Measurements from ENCODE around the gene SBF2. TPM values are rescaled to one million over a fixed set of nuclear protein-coding genes. Genes with fewer than 3 reads are reported as not detected.

SBF2 gene
- polyA plus RNA-seq, 2 donors = 8.5 to 12.1 TPM

GRCh38 chr11:9738707-9739106 lies 555.3 kb downstream of the SBF2 start:
- H3K27ac ChIP-seq (ENCODE audit: low read depth in 2 of 2, low read length in 1 of 2) = no peak overlapping the region
- 94 to 100% methylated on average over 1 of the region's 1 CpG for WGBS, 2 donors
- H3K4me3 ChIP-seq (ENCODE audit: low read depth in 1 of 2, low read length in 2 of 2) = no peak overlapping the region
- no peaks in the 10 kb centered on the region for H3K9me3 ChIP-seq (ENCODE audit: control insufficient read depth in 2 of 2, insufficient read depth in 1 of 2, low read depth in 1 of 2, low read length in 1 of 2)
- H3K4me1 ChIP-seq (ENCODE audit: control insufficient read depth in 2 of 2, insufficient read depth in 2 of 2, low read length in 1 of 2) = peaks cover 0 to 4% of the 10 kb centered on the region in 2 donors
- no peaks in the 10 kb centered on the region for H3K27me3 ChIP-seq (ENCODE audit: control insufficient read depth in 1 of 2, insufficient read depth in 2 of 2, low read length in 2 of 2)
- H3K36me3 ChIP-seq (ENCODE audit: control insufficient read depth in 2 of 2, insufficient read depth in 2 of 2, low read length in 1 of 2) = peaks cover 3 to 8% of the 10 kb centered on the region in 2 donors

- Histone ChIP-seq H3K27me3 (ENCODE audit: control insufficient read depth in 1 of 2, insufficient read depth in 2 of 2, low read length in 2 of 2) (no peaks in the 10 kb centered on the region), H3K4me3 (ENCODE audit: low read depth in 1 of 2, low read length in 2 of 2) (no peak overlapping the region), H3K9me3 (ENCODE audit: control insufficient read depth in 2 of 2, insufficient read depth in 1 of 2, low read depth in 1 of 2, low read length in 1 of 2) (no peaks in the 10 kb centered on the region), H3K4me1 (ENCODE audit: control insufficient read depth in 2 of 2, insufficient read depth in 2 of 2, low read length in 1 of 2) (peaks cover 0 to 4% of the 10 kb centered on the region in 2 donors), H3K27ac (ENCODE audit: low read depth in 2 of 2, low read length in 1 of 2) (no peak overlapping the region), H3K36me3 (ENCODE audit: control insufficient read depth in 2 of 2, insufficient read depth in 2 of 2, low read length in 1 of 2) (peaks cover 5 to 10% of the 10 kb centered on the region in 2 donors)
- WGBS, 2 donors = 42 to 44% methylated on average over 3 of the region's 3 CpGs
Observed at GRCh38 chr11:9738116-9738515, 555.9 kb downstream of the SBF2 start.

GRCh38 chr11:9736365-9736764 lies 557.7 kb downstream of the SBF2 start:
- Histone ChIP-seq H3K27me3 (ENCODE audit: control insufficient read depth in 1 of 2, insufficient read depth in 2 of 2, low read length in 2 of 2) (no peaks in the 10 kb centered on the region), H3K4me3 (ENCODE audit: low read depth in 1 of 2, low read length in 2 of 2) (no peak overlapping the region), H3K36me3 (ENCODE audit: control insufficient read depth in 2 of 2, insufficient read depth in 2 of 2, low read length in 1 of 2) (peaks cover 11 to 14% of the 10 kb centered on the region in 2 donors), H3K27ac (ENCODE audit: low read depth in 2 of 2, low read length in 1 of 2) (no peak overlapping the region), H3K4me1 (ENCODE audit: control insufficient read depth in 2 of 2, insufficient read depth in 2 of 2, low read length in 1 of 2) (peaks cover 0 to 4% of the 10 kb centered on the region in 2 donors), H3K9me3 (ENCODE audit: control insufficient read depth in 2 of 2, insufficient read depth in 1 of 2, low read depth in 1 of 2, low read length in 1 of 2) (no peaks in the 10 kb centered on the region)
- WGBS, 2 donors = 95 to 96% methylated on average over 2 of the region's 2 CpGs

- Histone ChIP-seq H3K4me3 (ENCODE audit: low read depth in 1 of 2, low read length in 2 of 2) (no peak overlapping the region), H3K9me3 (ENCODE audit: control insufficient read depth in 2 of 2, insufficient read depth in 1 of 2, low read depth in 1 of 2, low read length in 1 of 2) (no peaks in the 10 kb centered on the region), H3K27ac (ENCODE audit: low read depth in 2 of 2, low read length in 1 of 2) (no peak overlapping the region), H3K4me1 (ENCODE audit: control insufficient read depth in 2 of 2, insufficient read depth in 2 of 2, low read length in 1 of 2) (peaks cover 0 to 4% of the 10 kb centered on the region in 2 donors), H3K36me3 (ENCODE audit: control insufficient read depth in 2 of 2, insufficient read depth in 2 of 2, low read length in 1 of 2) (peaks cover 11 to 14% of the 10 kb centered on the region in 2 donors), H3K27me3 (ENCODE audit: control insufficient read depth in 1 of 2, insufficient read depth in 2 of 2, low read length in 2 of 2) (no peaks in the 10 kb centered on the region)
- WGBS, 2 donors = 92 to 99% methylated on average over 2 of the region's 2 CpGs
Observed at GRCh38 chr11:9735919-9736318, 558.1 kb downstream of the SBF2 start.

GRCh38 chr11:9735236-9735635 lies 558.8 kb downstream of the SBF2 start:
- no peaks in the 10 kb centered on the region for H3K9me3 ChIP-seq (ENCODE audit: control insufficient read depth in 2 of 2, insufficient read depth in 1 of 2, low read depth in 1 of 2, low read length in 1 of 2)
- 93 to 94% methylated on average over 3 of the region's 3 CpGs for WGBS, 2 donors
- no peak overlapping the region for H3K4me3 ChIP-seq (ENCODE audit: low read depth in 1 of 2, low read length in 2 of 2)
- no peak overlapping the region for H3K27ac ChIP-seq (ENCODE audit: low read depth in 2 of 2, low read length in 1 of 2)
- peaks cover 11% of the 10 kb centered on the region in 2 donors for H3K36me3 ChIP-seq (ENCODE audit: control insufficient read depth in 2 of 2, insufficient read depth in 2 of 2, low read length in 1 of 2)
- H3K4me1 ChIP-seq (ENCODE audit: control insufficient read depth in 2 of 2, insufficient read depth in 2 of 2, low read length in 1 of 2) = peaks cover 0 to 4% of the 10 kb centered on the region in 2 donors
- no peaks in the 10 kb centered on the region for H3K27me3 ChIP-seq (ENCODE audit: control insufficient read depth in 1 of 2, insufficient read depth in 2 of 2, low read length in 2 of 2)

GRCh38 chr11:9733212-9733611 lies 560.8 kb downstream of the SBF2 start:
- WGBS, 2 donors = 95 to 96% methylated on average over 3 of the region's 3 CpGs

GRCh38 chr11:9732453-9732852 lies 561.6 kb downstream of the SBF2 start:
- H3K4me3 ChIP-seq (ENCODE audit: low read depth in 1 of 2, low read length in 2 of 2) = no peak overlapping the region
- H3K9me3 ChIP-seq (ENCODE audit: control insufficient read depth in 2 of 2, insufficient read depth in 1 of 2, low read depth in 1 of 2, low read length in 1 of 2) = no peaks in the 10 kb centered on the region
- H3K4me1 ChIP-seq (ENCODE audit: control insufficient read depth in 2 of 2, insufficient read depth in 2 of 2, low read length in 1 of 2) = peaks cover 0 to 4% of the 10 kb centered on the region in 2 donors
- no peaks in the 10 kb centered on the region for H3K27me3 ChIP-seq (ENCODE audit: control insufficient read depth in 1 of 2, insufficient read depth in 2 of 2, low read length in 2 of 2)
- H3K36me3 ChIP-seq (ENCODE audit: control insufficient read depth in 2 of 2, insufficient read depth in 2 of 2, low read length in 1 of 2) = peaks cover 9 to 14% of the 10 kb centered on the region in 2 donors
- H3K27ac ChIP-seq (ENCODE audit: low read depth in 2 of 2, low read length in 1 of 2) = no peak overlapping the region
- 82 to 84% methylated on average over 11 of the region's 11 CpGs for WGBS, 2 donors

More at GRCh38 chr11:9733212-9733611, 560.8 kb downstream of the SBF2 start:
- Histone ChIP-seq H3K4me1 (ENCODE audit: control insufficient read depth in 2 of 2, insufficient read depth in 2 of 2, low read length in 1 of 2) (peaks cover 0 to 4% of the 10 kb centered on the region in 2 donors), H3K36me3 (ENCODE audit: control insufficient read depth in 2 of 2, insufficient read depth in 2 of 2, low read length in 1 of 2) (peaks cover 11% of the 10 kb centered on the region in 2 donors), H3K27me3 (ENCODE audit: control insufficient read depth in 1 of 2, insufficient read depth in 2 of 2, low read length in 2 of 2) (no peaks in the 10 kb centered on the region), H3K9me3 (ENCODE audit: control insufficient read depth in 2 of 2, insufficient read depth in 1 of 2, low read depth in 1 of 2, low read length in 1 of 2) (no peaks in the 10 kb centered on the region), H3K4me3 (ENCODE audit: low read depth in 1 of 2, low read length in 2 of 2) (no peak overlapping the region), H3K27ac (ENCODE audit: low read depth in 2 of 2, low read length in 1 of 2) (no peak overlapping the region)

- WGBS, 2 donors = 89 to 90% methylated on average over 1 of the region's 1 CpG
- Histone ChIP-seq H3K9me3 (ENCODE audit: control insufficient read depth in 2 of 2, insufficient read depth in 1 of 2, low read depth in 1 of 2, low read length in 1 of 2) (no peaks in the 10 kb centered on the region), H3K4me1 (ENCODE audit: control insufficient read depth in 2 of 2, insufficient read depth in 2 of 2, low read length in 1 of 2) (no peaks in the 10 kb centered on the region), H3K4me3 (ENCODE audit: low read depth in 1 of 2, low read length in 2 of 2) (no peak overlapping the region), H3K36me3 (ENCODE audit: control insufficient read depth in 2 of 2, insufficient read depth in 2 of 2, low read length in 1 of 2) (peaks cover 6 to 14% of the 10 kb centered on the region in 2 donors), H3K27ac (ENCODE audit: low read depth in 2 of 2, low read length in 1 of 2) (no peak overlapping the region), H3K27me3 (ENCODE audit: control insufficient read depth in 1 of 2, insufficient read depth in 2 of 2, low read length in 2 of 2) (no peaks in the 10 kb centered on the region)
Observed at GRCh38 chr11:9731256-9731655, 562.8 kb downstream of the SBF2 start.

Other genes starting within 250 kb of the SBF2 start
- gene ADM, start 10.9 kb upstream of the SBF2 start, polyA plus RNA-seq = 10 to 100 TPM; 33.9 to 52.1 TPM
- 10 to 100 TPM in 1 of 2 donors, 1 to 10 TPM in 1; 4.3 to 11.9 TPM for gene AMPD3, start 161.0 kb upstream of the SBF2 start, polyA plus RNA-seq
- 10 to 100 TPM; 19.6 to 32.6 TPM for gene RNF141, start 247.0 kb upstream of the SBF2 start, polyA plus RNA-seq